NB4 (cell line): Measurements from ENCODE around the gene AKAP6.

ENCODE experiments used
- POLR2A ChIP-seq: IDR thresholded peaks from 2 replicates; pipeline ENCODE4 v1.6.1; 2011; ENCODE audit warnings: mild to moderate bottlenecking; ENCODE audit not compliant: insufficient read length; ENCODE audit errors: extremely low read depth
- TF ChIP-seq, protein P1 (sequence below): IDR thresholded peaks from one replicate; pipeline ENCODE4 v1.5.1; 2012; ENCODE audit warnings: low read depth, low read length

DNA sequence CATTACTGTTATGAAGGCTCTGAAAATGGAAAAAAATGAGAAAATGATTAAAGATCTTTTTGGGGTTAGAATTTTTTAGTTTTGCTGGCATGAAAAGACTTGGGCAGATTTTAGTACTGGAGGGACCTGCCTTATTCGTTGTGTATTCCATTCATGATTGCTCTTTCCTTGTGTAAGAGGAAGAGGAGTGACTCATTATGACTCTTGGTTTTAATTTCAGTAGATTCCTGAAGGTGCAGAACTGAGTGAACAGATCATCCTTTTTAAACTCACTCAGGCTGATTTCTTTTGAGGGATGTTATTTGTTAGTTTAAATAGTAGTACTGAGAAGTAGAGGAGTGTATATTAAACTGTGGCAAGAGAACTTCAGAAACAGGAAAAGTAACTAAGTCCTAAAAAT is 41.6 kb downstream of the AKAP6 start:
- TF ChIP-seq, protein P1, sequence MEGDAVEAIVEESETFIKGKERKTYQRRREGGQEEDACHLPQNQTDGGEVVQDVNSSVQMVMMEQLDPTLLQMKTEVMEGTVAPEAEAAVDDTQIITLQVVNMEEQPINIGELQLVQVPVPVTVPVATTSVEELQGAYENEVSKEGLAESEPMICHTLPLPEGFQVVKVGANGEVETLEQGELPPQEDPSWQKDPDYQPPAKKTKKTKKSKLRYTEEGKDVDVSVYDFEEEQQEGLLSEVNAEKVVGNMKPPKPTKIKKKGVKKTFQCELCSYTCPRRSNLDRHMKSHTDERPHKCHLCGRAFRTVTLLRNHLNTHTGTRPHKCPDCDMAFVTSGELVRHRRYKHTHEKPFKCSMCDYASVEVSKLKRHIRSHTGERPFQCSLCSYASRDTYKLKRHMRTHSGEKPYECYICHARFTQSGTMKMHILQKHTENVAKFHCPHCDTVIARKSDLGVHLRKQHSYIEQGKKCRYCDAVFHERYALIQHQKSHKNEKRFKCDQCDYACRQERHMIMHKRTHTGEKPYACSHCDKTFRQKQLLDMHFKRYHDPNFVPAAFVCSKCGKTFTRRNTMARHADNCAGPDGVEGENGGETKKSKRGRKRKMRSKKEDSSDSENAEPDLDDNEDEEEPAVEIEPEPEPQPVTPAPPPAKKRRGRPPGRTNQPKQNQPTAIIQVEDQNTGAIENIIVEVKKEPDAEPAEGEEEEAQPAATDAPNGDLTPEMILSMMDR, result no peak
- no peak for TF ChIP-seq POLR2A
